ENCODE data around the gene ATXN7. TPM values are rescaled to one million over a fixed set of nuclear protein-coding genes. Genes with fewer than 3 reads are reported as not detected.

ATXN7 gene
- total and polyA plus RNA-seq, 2 of the 13 experiments (the other 11 are each of a cell fraction or from before 2014, with no cell fraction given), result 13.8 to 20.0 TPM

DNA sequence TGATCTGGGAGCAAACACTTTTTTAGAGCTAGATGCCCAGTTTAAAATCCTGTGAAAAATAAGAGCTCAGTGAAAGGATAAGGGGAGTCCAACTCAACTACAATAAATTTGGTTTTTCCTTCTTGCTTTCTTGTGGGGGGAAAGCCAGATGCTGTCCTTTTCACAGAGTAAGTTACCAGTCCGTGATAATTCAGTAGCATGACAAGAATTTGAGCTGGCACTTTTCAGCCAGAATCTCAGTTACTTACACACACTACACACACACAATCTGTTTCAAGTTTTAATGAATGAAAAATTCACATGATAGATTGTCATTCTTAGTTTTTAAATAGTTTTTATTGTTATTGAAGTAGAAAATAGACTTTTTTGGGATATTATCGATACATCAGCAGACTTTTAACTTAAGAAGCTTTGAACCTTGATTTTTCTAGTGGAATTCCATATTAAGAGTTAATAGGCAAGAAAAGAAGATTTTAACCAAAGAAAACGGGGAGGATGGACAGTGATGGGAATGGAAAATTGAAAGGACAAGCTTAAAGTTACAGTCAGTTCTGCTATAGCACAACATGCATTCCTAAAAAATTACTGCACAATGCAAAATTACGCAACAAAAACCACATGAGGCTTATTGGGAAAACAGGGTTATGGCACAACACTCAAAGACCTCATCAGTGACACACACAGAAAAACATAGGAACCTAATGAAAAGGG, 112.6 kb downstream of the ATXN7 start:
- no peak overlapping the region for H3K4me3 ChIP-seq (replicated peaks in 1 of 3; ENCODE audit: insufficient read depth in 1 of 3, low read depth in 2 of 3, low read length in 3 of 3)
- H3K4me2 ChIP-seq (ENCODE audit: low read depth, low read length), result no peak overlapping the region
- H2AFZ ChIP-seq (ENCODE audit: low read length), result no peak overlapping the region
- intact Hi-C loops (cut with micrococcal nuclease; ENCODE audit: unreplicated experiment), result no loop called here
- FAIRE-seq (no peak), ATAC-seq (no peak; the same call in 2 of the 3 replicates), DNase-seq (ENCODE audit: low spot score) (peak; percentile 62)
- 97% methylated on average over 4 of the region's 4 CpGs for WGBS (ENCODE audit: low lambda C conversion rate)
- peaks cover 13 to 19% of the 10 kb centered on the region in 2 experiments for H3K36me3 ChIP-seq (replicated peaks in 1 of 2; ENCODE audit: control insufficient read depth in 1 of 2, insufficient read depth in 2 of 2, low read length in 2 of 2)
- H3K27ac ChIP-seq (ENCODE audit: extremely low read length, insufficient read depth, low read length), result peak overlapping the region; percentile 16
- no peak overlapping the region for H3K9ac ChIP-seq (ENCODE audit: insufficient read depth, low read depth, low read length)
- BruUV-seq (replicated peaks), result no TSS peak
- H4K20me1 ChIP-seq (ENCODE audit: insufficient read depth, low read length), result no peaks in the 10 kb centered on the region
- in situ Hi-C loops (cut with HindIII; ENCODE audit: extremely low pct_ligation_motif_present, low pct_unique_long_range_greater_than_20kb), result no loop called here
- ChIA-PET POLR2A (interaction anchor here (1.4 to 2.6 kb wide), 2 partner anchors 8 to 64 kb away, joined by 4 to 11 read pairs; partner anchors contain the start of gene SCAANT1), CTCF (ENCODE audit: low intra/inter-chr PET ratio, low total read pairs) (no interaction called here)
- peaks cover 33% of the 10 kb centered on the region for H3K4me1 ChIP-seq (ENCODE audit: insufficient read depth, low read length)
- no peaks in the 10 kb centered on the region for H3K27me3 ChIP-seq (ENCODE audit: control insufficient read depth in 1 of 2, insufficient read depth in 2 of 2, low read length in 2 of 2)
- H3K9me3 ChIP-seq (ENCODE audit: low read length), result no peaks in the 10 kb centered on the region
- H3K79me2 ChIP-seq (ENCODE audit: insufficient read depth, low read length), result peaks cover 56% of the 10 kb centered on the region
- TF ChIP-seq ISL2 (CRISPR knock-in tag; IDR thresholded peaks at IDR 0.05) (0 out of 2 replicates have a peak, but pooled peaks have one; percentile 16), ZNF441 (CRISPR knock-in tag; IDR thresholded peaks at IDR 0.05; ENCODE audit: borderline replicate concordance) (no peak), MTA3 (CRISPR knock-in tag; IDR thresholded peaks at IDR 0.05) (no peak), SIN3A (IDR thresholded peaks at IDR 0.05; ENCODE audit: borderline replicate concordance, low read depth, low read length) (no peak), ZBTB21 (CRISPR knock-in tag; IDR thresholded peaks at IDR 0.05) (no peak), FOXP1 (IDR thresholded peaks at IDR 0.05) (no peak), FOXP1 (CRISPR knock-in tag; IDR thresholded peaks at IDR 0.05) (peak; percentile 41; the same call in 1 of the 2 replicates), EP300 (IDR thresholded peaks at IDR 0.05; ENCODE audit: low read depth in 2 of 2, low read length in 2 of 2) (peak in 1 of 2 experiments; percentile 50; a peak in 1 of 4 replicates), EP300 (CRISPR knock-in tag; IDR thresholded peaks at IDR 0.05; ENCODE audit: borderline replicate concordance) (no peak), CEBPB (IDR thresholded peaks at IDR 0.05; ENCODE audit: borderline replicate concordance, low read depth, low read length) (peak; percentile 98), ZNF331 (CRISPR knock-in tag; IDR thresholded peaks at IDR 0.05) (0 out of 2 replicates have a peak, but pooled peaks have one; percentile 15), PHF21A (CRISPR knock-in tag; IDR thresholded peaks at IDR 0.05) (no peak), CEBPG (CRISPR knock-in tag; IDR thresholded peaks at IDR 0.05) (peak; percentile 82), ZNF446 (CRISPR knock-in tag; IDR thresholded peaks at IDR 0.05) (no peak), NCOR1 (IDR thresholded peaks at IDR 0.05; ENCODE audit: borderline replicate concordance, low read length) (0 out of 2 replicates have a peak, but pooled peaks have one; percentile 25), MIER3 (CRISPR knock-in tag; IDR thresholded peaks at IDR 0.05; ENCODE audit: borderline replicate concordance) (no peak), ZNF644 (CRISPR knock-in tag; IDR thresholded peaks at IDR 0.05; ENCODE audit: low read depth) (0 out of 2 replicates have a peak, but pooled peaks have one; percentile 24), ZNF83 (CRISPR knock-in tag; IDR thresholded peaks at IDR 0.05; ENCODE audit: borderline replicate concordance) (no peak)
- TF ChIP-seq, protein P1, sequence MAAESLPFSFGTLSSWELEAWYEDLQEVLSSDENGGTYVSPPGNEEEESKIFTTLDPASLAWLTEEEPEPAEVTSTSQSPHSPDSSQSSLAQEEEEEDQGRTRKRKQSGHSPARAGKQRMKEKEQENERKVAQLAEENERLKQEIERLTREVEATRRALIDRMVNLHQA (CRISPR knock-in tag; IDR thresholded peaks at IDR 0.05), result no peak
- TF ChIP-seq, protein P2, sequence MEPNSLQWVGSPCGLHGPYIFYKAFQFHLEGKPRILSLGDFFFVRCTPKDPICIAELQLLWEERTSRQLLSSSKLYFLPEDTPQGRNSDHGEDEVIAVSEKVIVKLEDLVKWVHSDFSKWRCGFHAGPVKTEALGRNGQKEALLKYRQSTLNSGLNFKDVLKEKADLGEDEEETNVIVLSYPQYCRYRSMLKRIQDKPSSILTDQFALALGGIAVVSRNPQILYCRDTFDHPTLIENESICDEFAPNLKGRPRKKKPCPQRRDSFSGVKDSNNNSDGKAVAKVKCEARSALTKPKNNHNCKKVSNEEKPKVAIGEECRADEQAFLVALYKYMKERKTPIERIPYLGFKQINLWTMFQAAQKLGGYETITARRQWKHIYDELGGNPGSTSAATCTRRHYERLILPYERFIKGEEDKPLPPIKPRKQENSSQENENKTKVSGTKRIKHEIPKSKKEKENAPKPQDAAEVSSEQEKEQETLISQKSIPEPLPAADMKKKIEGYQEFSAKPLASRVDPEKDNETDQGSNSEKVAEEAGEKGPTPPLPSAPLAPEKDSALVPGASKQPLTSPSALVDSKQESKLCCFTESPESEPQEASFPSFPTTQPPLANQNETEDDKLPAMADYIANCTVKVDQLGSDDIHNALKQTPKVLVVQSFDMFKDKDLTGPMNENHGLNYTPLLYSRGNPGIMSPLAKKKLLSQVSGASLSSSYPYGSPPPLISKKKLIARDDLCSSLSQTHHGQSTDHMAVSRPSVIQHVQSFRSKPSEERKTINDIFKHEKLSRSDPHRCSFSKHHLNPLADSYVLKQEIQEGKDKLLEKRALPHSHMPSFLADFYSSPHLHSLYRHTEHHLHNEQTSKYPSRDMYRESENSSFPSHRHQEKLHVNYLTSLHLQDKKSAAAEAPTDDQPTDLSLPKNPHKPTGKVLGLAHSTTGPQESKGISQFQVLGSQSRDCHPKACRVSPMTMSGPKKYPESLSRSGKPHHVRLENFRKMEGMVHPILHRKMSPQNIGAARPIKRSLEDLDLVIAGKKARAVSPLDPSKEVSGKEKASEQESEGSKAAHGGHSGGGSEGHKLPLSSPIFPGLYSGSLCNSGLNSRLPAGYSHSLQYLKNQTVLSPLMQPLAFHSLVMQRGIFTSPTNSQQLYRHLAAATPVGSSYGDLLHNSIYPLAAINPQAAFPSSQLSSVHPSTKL (CRISPR knock-in tag; IDR thresholded peaks at IDR 0.05), result peak; percentile 48; the same call in 1 of the 2 replicates
- TF ChIP-seq, protein P3, sequence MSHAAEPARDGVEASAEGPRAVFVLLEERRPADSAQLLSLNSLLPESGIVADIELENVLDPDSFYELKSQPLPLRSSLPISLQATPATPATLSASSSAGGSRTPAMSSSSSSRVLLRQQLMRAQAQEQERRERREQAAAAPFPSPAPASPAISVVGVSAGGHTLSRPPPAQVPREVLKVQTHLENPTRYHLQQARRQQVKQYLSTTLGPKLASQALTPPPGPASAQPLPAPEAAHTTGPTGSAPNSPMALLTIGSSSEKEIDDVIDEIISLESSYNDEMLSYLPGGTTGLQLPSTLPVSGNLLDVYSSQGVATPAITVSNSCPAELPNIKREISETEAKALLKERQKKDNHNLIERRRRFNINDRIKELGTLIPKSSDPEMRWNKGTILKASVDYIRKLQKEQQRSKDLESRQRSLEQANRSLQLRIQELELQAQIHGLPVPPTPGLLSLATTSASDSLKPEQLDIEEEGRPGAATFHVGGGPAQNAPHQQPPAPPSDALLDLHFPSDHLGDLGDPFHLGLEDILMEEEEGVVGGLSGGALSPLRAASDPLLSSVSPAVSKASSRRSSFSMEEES (CRISPR knock-in tag; IDR thresholded peaks at IDR 0.05), result peak; percentile 88

Data from HepG2 (cell line).